DND-41 (cell line): ENCODE data around the gene SND1.
"Not testable (repeated sequence)": the region's sequence is repeated elsewhere in the genome, so short reads cannot be mapped to it uniquely, and the experiment has no call there.

Source experiments
- CTCF ChIP-seq: IDR thresholded peaks from 2 replicates; pipeline ENCODE4 v1.5.1; 2012; ENCODE audit warnings: borderline replicate concordance, low read length, moderate library complexity, mild to moderate bottlenecking; ENCODE audit not compliant: poor library complexity, severe bottlenecking; ENCODE audit errors: extremely low read depth
- EZH2 ChIP-seq: IDR thresholded peaks from 3 replicates; pipeline ENCODE4 v1.6.1; 2012; ENCODE audit warnings: borderline replicate concordance, low read depth, mild to moderate bottlenecking, moderate library complexity, low read length, inconsistent platforms; ENCODE audit not compliant: severe bottlenecking

- TF ChIP-seq EZH2, CTCF: not testable (repeated sequence)
These were observed 455.5 kb downstream of the SND1 start for GRCh38 chr7:128107516-128107915.
